Measurements from ENCODE around the gene SSPN. TPM values are rescaled to one million over a fixed set of nuclear protein-coding genes. Genes with fewer than 3 reads are reported as not detected.
"Not testable (repeated sequence)": the region's sequence is repeated elsewhere in the genome, so short reads cannot be mapped to it uniquely, and the experiment has no call there.

SSPN gene
- polyA plus RNA-seq, 2 donors: 0.69 to 2.1 TPM

GRCh38 chr12:26219736-26220135 is 24.4 kb downstream of the SSPN start:
- WGBS, 2 donors: 76 to 82% methylated on average over 6 of the region's 6 CpGs
- H3K27me3 ChIP-seq (ENCODE audit: control insufficient read depth in 1 of 2, insufficient read depth in 2 of 2, low read length in 2 of 2): no peaks in the 10 kb centered on the region

GRCh38 chr12:26224657-26225056 is 29.3 kb downstream of the SSPN start:
- WGBS, 2 donors: 89 to 95% methylated on average over 5 of the region's 5 CpGs
- Histone ChIP-seq H3K27me3 (ENCODE audit: control insufficient read depth in 1 of 2, insufficient read depth in 2 of 2, low read length in 2 of 2) (no peaks in the 10 kb centered on the region), H3K27ac (ENCODE audit: low read depth in 2 of 2, low read length in 1 of 2) (no peak overlapping the region), H3K9me3 (ENCODE audit: control insufficient read depth in 2 of 2, insufficient read depth in 1 of 2, low read depth in 1 of 2, low read length in 1 of 2) (no peaks in the 10 kb centered on the region), H3K4me3 (ENCODE audit: low read depth in 1 of 2, low read length in 2 of 2) (no peak overlapping the region), H3K36me3 (ENCODE audit: control insufficient read depth in 2 of 2, insufficient read depth in 2 of 2, low read length in 1 of 2) (no peaks in the 10 kb centered on the region), H3K4me1 (ENCODE audit: control insufficient read depth in 2 of 2, insufficient read depth in 2 of 2, low read length in 1 of 2) (peaks cover 0 to 3% of the 10 kb centered on the region in 2 donors)

More at GRCh38 chr12:26219736-26220135, 24.4 kb downstream of the SSPN start:
- Histone ChIP-seq H3K36me3 (ENCODE audit: control insufficient read depth in 2 of 2, insufficient read depth in 2 of 2, low read length in 1 of 2) (no peaks in the 10 kb centered on the region), H3K4me3 (ENCODE audit: low read depth in 1 of 2, low read length in 2 of 2) (no peak overlapping the region), H3K27ac (ENCODE audit: low read depth in 2 of 2, low read length in 1 of 2) (no peak overlapping the region), H3K9me3 (ENCODE audit: control insufficient read depth in 2 of 2, insufficient read depth in 1 of 2, low read depth in 1 of 2, low read length in 1 of 2) (no peaks in the 10 kb centered on the region), H3K4me1 (ENCODE audit: control insufficient read depth in 2 of 2, insufficient read depth in 2 of 2, low read length in 1 of 2) (no peaks in the 10 kb centered on the region)

DNA sequence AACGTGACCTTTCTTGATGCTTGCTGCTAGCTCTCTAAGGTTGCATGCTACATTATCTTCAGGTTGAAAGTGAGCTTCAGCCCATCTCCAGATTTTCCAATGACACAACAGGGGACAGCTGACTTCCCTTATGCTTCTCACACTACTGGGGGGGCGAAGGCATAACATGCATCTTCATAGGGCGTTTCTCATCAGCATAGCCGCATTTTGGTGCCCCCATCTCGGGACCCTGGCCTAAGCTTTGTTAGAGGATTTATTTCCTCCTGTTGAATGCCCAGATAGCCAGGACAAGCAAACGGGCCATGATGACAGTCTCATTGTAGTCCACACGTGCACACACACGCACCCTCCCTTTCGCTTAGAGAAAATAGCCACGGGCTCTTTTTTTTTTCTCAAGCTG is 30.7 kb downstream of the SSPN start:
- Histone ChIP-seq H3K27ac (ENCODE audit: low read depth in 2 of 2, low read length in 1 of 2) (peak overlapping the region in 1 of 2 donors; percentile 62), H3K27me3 (ENCODE audit: control insufficient read depth in 1 of 2, insufficient read depth in 2 of 2, low read length in 2 of 2) (no peaks in the 10 kb centered on the region), H3K36me3 (ENCODE audit: control insufficient read depth in 2 of 2, insufficient read depth in 2 of 2, low read length in 1 of 2) (no peaks in the 10 kb centered on the region), H3K4me1 (ENCODE audit: control insufficient read depth in 2 of 2, insufficient read depth in 2 of 2, low read length in 1 of 2) (peaks cover 0 to 3% of the 10 kb centered on the region in 2 donors), H3K4me3 (ENCODE audit: low read depth in 1 of 2, low read length in 2 of 2) (peak overlapping the region in 1 of 2 donors; percentile 39), H3K9me3 (ENCODE audit: control insufficient read depth in 2 of 2, insufficient read depth in 1 of 2, low read depth in 1 of 2, low read length in 1 of 2) (no peaks in the 10 kb centered on the region)
- 48 to 61% methylated on average over 10 of the region's 10 CpGs for WGBS, 2 donors

DNA sequence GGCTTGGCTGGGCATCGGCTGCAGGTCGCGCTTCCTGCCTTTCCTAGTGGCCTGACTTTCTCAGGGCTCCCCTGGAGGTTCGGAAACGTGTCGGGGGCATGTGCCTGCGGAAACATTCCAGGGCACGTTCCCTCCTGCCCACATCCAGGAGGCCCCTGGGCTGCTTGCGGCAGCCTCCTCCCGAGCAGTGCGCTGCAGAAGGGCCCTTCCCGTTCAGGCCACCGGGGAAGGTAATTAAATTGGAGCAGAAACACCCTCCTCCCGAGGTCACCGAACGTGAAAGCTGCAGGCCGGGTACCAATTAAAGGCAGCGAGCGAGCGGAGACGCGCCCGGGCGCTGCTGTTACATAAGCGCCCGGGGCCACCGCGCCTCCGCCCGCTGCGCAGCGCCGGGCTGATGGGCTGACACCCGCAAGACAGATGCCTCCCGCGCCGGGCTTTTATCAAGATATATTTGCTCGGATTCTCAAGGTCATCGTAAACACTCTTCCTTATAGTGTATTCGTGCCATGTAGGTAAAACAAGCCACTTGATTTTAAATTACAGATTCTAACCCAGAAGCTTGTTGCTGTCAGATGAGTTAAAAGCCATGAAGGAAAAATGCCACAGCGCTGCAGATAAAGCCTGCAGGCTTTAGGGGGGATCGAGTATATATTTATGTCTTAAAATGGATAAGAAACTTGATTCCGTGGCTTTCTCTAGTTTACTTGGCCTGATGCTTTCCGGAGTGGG is 31.4 kb downstream of the SSPN start:
- no peaks in the 10 kb centered on the region for H3K9me3 ChIP-seq (ENCODE audit: control insufficient read depth in 2 of 2, insufficient read depth in 1 of 2, low read depth in 1 of 2, low read length in 1 of 2)
- 4 to 5% methylated on average over 44 of the region's 44 CpGs for whole genome bisulfite sequencing, 2 donors
- peak overlapping the region; percentile 36 to 39 for H3K4me3 ChIP-seq (ENCODE audit: low read depth in 1 of 2, low read length in 2 of 2)
- no peaks in the 10 kb centered on the region for H3K36me3 ChIP-seq (ENCODE audit: control insufficient read depth in 2 of 2, insufficient read depth in 2 of 2, low read length in 1 of 2)
- H3K27me3 ChIP-seq (ENCODE audit: control insufficient read depth in 1 of 2, insufficient read depth in 2 of 2, low read length in 2 of 2): no peaks in the 10 kb centered on the region
- H3K27ac ChIP-seq (ENCODE audit: low read depth in 2 of 2, low read length in 1 of 2): peak overlapping the region in 1 of 2 donors; percentile 62
- peaks cover 0 to 3% of the 10 kb centered on the region in 2 donors for H3K4me1 ChIP-seq (ENCODE audit: control insufficient read depth in 2 of 2, insufficient read depth in 2 of 2, low read length in 1 of 2)

- H3K4me1 ChIP-seq (ENCODE audit: control insufficient read depth in 2 of 2, insufficient read depth in 2 of 2, low read length in 1 of 2): peaks cover 0 to 3% of the 10 kb centered on the region in 2 donors
- no peaks in the 10 kb centered on the region for H3K27me3 ChIP-seq (ENCODE audit: control insufficient read depth in 1 of 2, insufficient read depth in 2 of 2, low read length in 2 of 2)
- peak overlapping the region in 1 of 2 donors; percentile 39 for H3K4me3 ChIP-seq (ENCODE audit: low read depth in 1 of 2, low read length in 2 of 2)
- H3K9me3 ChIP-seq (ENCODE audit: control insufficient read depth in 2 of 2, insufficient read depth in 1 of 2, low read depth in 1 of 2, low read length in 1 of 2): no peaks in the 10 kb centered on the region
- H3K27ac ChIP-seq (ENCODE audit: low read depth in 2 of 2, low read length in 1 of 2): no peak overlapping the region
- no peaks in the 10 kb centered on the region for H3K36me3 ChIP-seq (ENCODE audit: control insufficient read depth in 2 of 2, insufficient read depth in 2 of 2, low read length in 1 of 2)
- WGBS, 2 donors: 57 to 67% methylated on average over 6 of the region's 6 CpGs
Measured at GRCh38 chr12:26227361-26227745, 32.0 kb downstream of the SSPN start.

- no peak overlapping the region for H3K4me3 ChIP-seq (ENCODE audit: low read depth in 1 of 2, low read length in 2 of 2)
- H3K36me3 ChIP-seq (ENCODE audit: control insufficient read depth in 2 of 2, insufficient read depth in 2 of 2, low read length in 1 of 2): no peaks in the 10 kb centered on the region
- no peaks in the 10 kb centered on the region for H3K9me3 ChIP-seq (ENCODE audit: control insufficient read depth in 2 of 2, insufficient read depth in 1 of 2, low read depth in 1 of 2, low read length in 1 of 2)
- WGBS, 2 donors: 89% methylated on average over 4 of the region's 4 CpGs
- no peaks in the 10 kb centered on the region for H3K27me3 ChIP-seq (ENCODE audit: control insufficient read depth in 1 of 2, insufficient read depth in 2 of 2, low read length in 2 of 2)
- H3K27ac ChIP-seq (ENCODE audit: low read depth in 2 of 2, low read length in 1 of 2): no peak overlapping the region
- H3K4me1 ChIP-seq (ENCODE audit: control insufficient read depth in 2 of 2, insufficient read depth in 2 of 2, low read length in 1 of 2): peaks cover 0 to 3% of the 10 kb centered on the region in 2 donors
Measured at GRCh38 chr12:26229910-26230309, 34.5 kb downstream of the SSPN start.

DNA sequence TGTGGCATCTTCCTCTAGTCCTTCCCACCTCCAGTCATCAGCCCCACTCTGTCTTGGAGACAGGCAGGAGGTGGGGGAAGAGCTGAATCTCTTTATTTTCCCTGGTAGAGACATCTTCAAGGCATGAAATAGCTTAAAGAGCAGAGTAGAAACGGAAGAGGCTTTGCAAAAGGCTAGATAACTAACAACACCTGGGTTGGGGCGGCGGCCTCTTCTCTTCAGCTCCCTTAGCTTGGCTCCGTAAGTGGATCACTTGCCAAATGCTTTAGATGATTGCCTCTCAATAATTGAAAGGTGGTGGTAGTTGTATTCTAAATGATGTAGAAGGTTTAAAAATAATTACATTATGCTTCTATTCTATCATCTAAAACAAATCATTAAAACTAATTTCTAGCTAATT is 36.1 kb downstream of the SSPN start:
- H3K27me3 ChIP-seq (ENCODE audit: control insufficient read depth in 1 of 2, insufficient read depth in 2 of 2, low read length in 2 of 2): no peaks in the 10 kb centered on the region
- no peaks in the 10 kb centered on the region for H3K9me3 ChIP-seq (ENCODE audit: control insufficient read depth in 2 of 2, insufficient read depth in 1 of 2, low read depth in 1 of 2, low read length in 1 of 2)
- H3K27ac ChIP-seq (ENCODE audit: low read depth in 2 of 2, low read length in 1 of 2): no peak overlapping the region

GRCh38 chr12:26231921-26232320 is 36.5 kb downstream of the SSPN start:
- Histone ChIP-seq H3K27me3 (ENCODE audit: control insufficient read depth in 1 of 2, insufficient read depth in 2 of 2, low read length in 2 of 2) (no peaks in the 10 kb centered on the region), H3K9me3 (ENCODE audit: control insufficient read depth in 2 of 2, insufficient read depth in 1 of 2, low read depth in 1 of 2, low read length in 1 of 2) (no peaks in the 10 kb centered on the region), H3K4me3 (ENCODE audit: low read depth in 1 of 2, low read length in 2 of 2) (no peak overlapping the region), H3K4me1 (ENCODE audit: control insufficient read depth in 2 of 2, insufficient read depth in 2 of 2, low read length in 1 of 2) (no peaks in the 10 kb centered on the region), H3K27ac (ENCODE audit: low read depth in 2 of 2, low read length in 1 of 2) (no peak overlapping the region), H3K36me3 (ENCODE audit: control insufficient read depth in 2 of 2, insufficient read depth in 2 of 2, low read length in 1 of 2) (no peaks in the 10 kb centered on the region)
- WGBS, 2 donors: 71 to 72% methylated on average over 3 of the region's 3 CpGs

More for the DNA sequence above, 36.1 kb downstream of the SSPN start:
- Histone ChIP-seq H3K36me3 (ENCODE audit: control insufficient read depth in 2 of 2, insufficient read depth in 2 of 2, low read length in 1 of 2) (no peaks in the 10 kb centered on the region), H3K4me1 (ENCODE audit: control insufficient read depth in 2 of 2, insufficient read depth in 2 of 2, low read length in 1 of 2) (peaks cover 0 to 2% of the 10 kb centered on the region in 2 donors), H3K4me3 (ENCODE audit: low read depth in 1 of 2, low read length in 2 of 2) (no peak overlapping the region)
- WGBS, 2 donors: 64% methylated on average over 4 of the region's 4 CpGs

DNA sequence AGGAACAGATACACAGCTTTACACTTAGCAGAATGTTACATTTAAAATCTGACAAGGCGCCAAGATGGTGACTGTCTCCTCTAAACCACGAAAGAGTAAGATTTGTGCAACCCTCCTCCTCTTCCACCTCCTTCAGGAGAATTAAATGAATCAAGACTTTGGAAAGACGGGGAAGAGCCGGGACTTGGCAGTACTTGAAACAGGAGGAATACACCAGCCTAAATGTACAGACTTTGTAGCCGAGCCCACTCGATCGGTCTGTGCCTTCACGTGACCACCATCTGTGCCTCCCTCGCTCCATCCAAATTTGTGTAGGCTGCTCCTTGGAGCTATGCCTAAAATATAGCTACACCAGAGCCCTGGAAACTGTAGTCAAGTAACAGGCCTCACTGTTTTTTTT is 38.3 kb downstream of the SSPN start:
- H3K4me1 ChIP-seq (ENCODE audit: control insufficient read depth in 2 of 2, insufficient read depth in 2 of 2, low read length in 1 of 2): no peaks in the 10 kb centered on the region
- no peaks in the 10 kb centered on the region for H3K27me3 ChIP-seq (ENCODE audit: control insufficient read depth in 1 of 2, insufficient read depth in 2 of 2, low read length in 2 of 2)
- WGBS, 2 donors: 77 to 85% methylated on average over 9 of the region's 9 CpGs
- no peaks in the 10 kb centered on the region for H3K9me3 ChIP-seq (ENCODE audit: control insufficient read depth in 2 of 2, insufficient read depth in 1 of 2, low read depth in 1 of 2, low read length in 1 of 2)
- H3K36me3 ChIP-seq (ENCODE audit: control insufficient read depth in 2 of 2, insufficient read depth in 2 of 2, low read length in 1 of 2): no peaks in the 10 kb centered on the region
- H3K4me3 ChIP-seq (ENCODE audit: low read depth in 1 of 2, low read length in 2 of 2): no peak overlapping the region
- H3K27ac ChIP-seq (ENCODE audit: low read depth in 2 of 2, low read length in 1 of 2): no peak overlapping the region

DNA sequence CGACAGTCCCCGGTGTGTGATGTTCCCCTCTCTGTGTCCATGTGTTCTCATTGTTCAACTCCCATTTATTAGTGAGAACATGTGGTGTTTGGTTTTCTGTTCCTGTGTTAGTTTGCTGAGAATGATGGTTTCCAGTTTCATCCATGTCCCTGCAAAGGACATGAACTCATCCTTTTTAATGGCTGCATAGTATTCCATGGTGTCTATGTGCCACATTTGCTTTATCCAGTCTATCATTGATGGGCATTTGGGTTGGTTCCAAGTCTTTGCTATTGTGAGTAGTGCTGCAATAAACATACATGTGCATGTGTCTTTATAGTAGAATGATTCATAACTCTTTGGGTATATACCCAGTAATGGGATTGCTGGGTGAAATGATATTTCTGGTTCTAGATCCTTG is 40.1 kb downstream of the SSPN start:
- not testable (repeated sequence) for H3K27ac ChIP-seq (ENCODE audit: low read depth in 2 of 2, low read length in 1 of 2); H3K9me3 ChIP-seq (ENCODE audit: control insufficient read depth in 2 of 2, insufficient read depth in 1 of 2, low read depth in 1 of 2, low read length in 1 of 2); H3K4me1 ChIP-seq (ENCODE audit: control insufficient read depth in 2 of 2, insufficient read depth in 2 of 2, low read length in 1 of 2); H3K4me3 ChIP-seq (ENCODE audit: low read depth in 1 of 2, low read length in 2 of 2); H3K27me3 ChIP-seq (ENCODE audit: control insufficient read depth in 1 of 2, insufficient read depth in 2 of 2, low read length in 2 of 2); H3K36me3 ChIP-seq (ENCODE audit: control insufficient read depth in 2 of 2, insufficient read depth in 2 of 2, low read length in 1 of 2)
- 100% methylated on average over 2 of the region's 2 CpGs for WGBS, 2 donors
